HG03039 (cell line): ENCODE measurements around the gene FOSL2.

ENCODE experiments used
- ATAC-seq: cut with Tn5 transposase; IDR thresholded peaks from one replicate; pipeline ENCODE4 v1.9.1; 2021; ENCODE audit warnings: mild to moderate bottlenecking, moderate library complexity; ENCODE audit not compliant: unreplicated experiment

FOSL2 gene

DNA sequence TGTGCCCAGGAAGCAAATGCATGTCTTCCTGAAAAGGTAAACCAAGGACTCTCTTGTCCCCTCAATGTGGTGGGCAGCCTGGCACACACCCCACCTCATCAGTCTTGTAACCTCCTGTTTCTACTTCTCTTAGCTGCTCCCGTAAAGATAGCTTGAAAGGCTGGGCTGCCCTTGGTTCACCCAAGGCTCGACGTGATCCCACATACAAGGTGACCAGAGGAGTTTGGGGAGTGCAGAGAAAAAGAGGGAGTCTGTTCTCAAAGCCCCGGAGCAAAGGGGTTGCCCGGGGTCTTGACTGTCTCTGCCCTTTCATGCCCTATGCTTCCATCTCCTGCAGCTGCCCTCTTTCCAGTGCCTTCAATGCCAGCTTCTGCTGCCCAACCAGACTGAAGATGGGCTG is 18.3 kb upstream of the FOSL2 start:
- ATAC-seq, result no peak

DNA sequence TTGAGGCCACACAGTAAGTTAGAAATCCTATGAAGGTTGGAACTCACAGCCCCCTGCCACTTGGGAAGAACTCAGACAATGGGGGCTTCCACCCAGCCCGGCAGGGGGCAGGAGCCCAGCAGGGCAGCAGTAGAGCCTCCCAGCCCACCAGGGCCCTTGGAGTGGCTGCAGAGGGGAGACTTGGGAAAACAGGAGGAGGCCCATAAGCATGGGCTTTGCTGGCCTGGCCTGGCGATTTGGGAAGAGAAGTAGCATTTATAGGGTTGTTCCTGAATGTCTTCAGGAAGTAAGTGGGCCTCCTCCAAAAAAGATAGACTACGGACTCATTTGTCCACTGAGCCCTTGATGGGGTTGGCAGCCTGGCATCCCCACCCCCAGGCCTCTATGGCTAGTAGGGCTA is 17.4 kb upstream of the FOSL2 start:
- ATAC-seq, result no peak

DNA sequence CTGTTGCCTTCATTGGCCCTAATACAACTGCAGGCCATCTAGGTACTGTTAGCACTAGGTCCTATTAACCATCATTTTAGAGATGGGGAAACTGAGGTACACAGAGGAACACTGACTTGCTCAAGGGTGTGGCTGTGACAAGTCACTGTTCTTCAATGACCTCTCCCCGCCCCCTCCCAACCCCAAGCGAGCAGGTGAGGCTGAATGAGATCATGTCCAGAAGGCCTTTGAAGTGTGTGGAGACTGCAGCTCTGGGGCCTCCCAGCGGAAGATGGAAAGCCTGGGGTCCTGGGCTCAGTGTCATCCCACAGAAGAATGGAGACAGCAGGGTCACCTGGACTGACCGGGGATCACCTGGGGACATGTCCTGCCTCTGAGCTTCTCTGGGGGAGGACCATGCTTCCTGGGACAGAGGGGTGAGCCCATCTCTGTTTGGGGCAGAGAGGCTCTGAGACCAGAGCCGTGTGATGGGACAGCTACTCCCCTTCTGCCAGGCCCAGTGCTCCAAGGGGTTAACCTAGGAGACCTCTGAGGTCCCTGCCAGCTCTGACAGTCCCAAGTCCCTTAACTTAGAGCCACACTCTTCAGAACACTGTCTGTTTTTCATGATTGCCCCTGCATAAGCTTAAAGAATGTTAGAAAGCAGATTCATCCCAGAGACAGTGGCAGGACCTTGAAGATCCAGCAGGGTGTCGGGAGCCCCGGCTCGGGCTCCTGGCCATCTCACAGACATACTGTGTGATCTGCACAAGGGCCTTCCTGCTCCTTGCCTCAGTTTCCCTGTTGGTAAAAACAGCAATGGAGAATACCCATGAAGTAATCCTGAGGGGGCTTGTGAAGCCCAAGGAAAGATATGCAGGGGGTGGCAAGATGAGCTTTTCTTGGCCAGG is 16.7 kb upstream of the FOSL2 start:
- ATAC-seq, result no peak

GRCh38 chr2:28377195-28377816 is 15.4 kb upstream of the FOSL2 start:
- no peak for ATAC-seq

GRCh38 chr2:28377984-28378678 is 14.5 kb upstream of the FOSL2 start:
- ATAC-seq, result no peak

DNA sequence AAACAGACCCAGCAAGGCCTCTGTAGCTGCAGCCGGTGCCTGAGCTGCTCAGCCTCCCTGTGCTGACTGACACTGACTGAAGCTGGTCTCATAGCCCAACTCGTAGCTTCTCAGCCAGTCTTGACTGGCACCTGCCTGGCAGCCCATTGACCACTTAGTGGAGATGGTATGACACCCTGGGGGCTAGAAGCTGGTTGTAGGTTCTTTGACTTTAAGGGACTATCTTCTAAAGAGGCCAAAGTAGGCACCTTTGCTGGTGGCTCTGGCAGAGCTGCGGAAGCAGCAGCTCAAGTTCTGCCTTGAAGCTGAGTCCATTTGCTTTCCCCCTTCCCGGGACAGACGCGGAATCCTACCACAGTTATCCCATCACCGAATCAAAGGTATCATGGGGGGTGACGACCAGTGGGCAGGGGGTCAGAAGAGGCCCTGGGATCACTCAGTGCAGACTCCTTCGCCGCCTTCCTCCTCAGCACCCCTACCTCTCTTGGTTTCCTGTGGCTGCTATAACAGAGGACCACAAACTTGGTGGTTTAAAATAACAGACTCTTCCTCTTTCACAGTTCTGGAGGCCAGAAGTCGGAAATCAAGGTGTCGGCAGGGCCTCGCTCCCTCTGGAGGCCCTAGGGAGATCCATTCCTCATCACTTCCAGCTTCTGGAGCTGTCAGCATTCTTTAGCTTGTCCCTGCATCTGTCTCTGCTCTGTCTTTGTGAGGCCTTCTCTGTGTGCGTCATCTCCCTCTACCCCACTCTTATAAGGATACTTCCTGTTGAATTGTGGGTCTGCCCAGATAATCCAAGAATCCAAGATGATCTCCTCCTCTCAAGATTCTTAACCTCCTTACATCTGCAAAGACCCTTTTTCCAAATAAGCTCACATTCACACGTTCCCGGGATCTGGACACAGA is 13.7 kb upstream of the FOSL2 start:
- no peak for ATAC-seq

DNA sequence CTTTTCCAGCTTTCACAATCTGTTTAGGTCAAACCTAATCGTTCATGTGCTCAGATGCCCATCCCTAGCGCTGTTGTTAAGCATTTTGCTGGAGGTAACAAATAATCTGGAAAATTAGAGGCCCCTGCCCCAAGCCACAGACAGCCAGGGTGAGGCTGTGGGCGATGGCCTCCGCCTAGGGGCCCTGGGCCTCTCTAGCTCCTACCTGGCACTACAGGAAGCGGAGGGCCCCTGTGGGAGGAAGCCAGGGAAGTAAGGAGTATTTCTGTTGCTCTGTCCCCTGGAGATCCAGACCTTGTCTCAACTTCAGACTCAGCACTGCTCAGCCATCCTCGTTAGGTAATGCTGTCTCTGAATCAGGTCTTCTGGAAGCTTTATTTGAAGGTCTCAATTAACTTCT is 12.4 kb upstream of the FOSL2 start:
- ATAC-seq, result no peak

DNA sequence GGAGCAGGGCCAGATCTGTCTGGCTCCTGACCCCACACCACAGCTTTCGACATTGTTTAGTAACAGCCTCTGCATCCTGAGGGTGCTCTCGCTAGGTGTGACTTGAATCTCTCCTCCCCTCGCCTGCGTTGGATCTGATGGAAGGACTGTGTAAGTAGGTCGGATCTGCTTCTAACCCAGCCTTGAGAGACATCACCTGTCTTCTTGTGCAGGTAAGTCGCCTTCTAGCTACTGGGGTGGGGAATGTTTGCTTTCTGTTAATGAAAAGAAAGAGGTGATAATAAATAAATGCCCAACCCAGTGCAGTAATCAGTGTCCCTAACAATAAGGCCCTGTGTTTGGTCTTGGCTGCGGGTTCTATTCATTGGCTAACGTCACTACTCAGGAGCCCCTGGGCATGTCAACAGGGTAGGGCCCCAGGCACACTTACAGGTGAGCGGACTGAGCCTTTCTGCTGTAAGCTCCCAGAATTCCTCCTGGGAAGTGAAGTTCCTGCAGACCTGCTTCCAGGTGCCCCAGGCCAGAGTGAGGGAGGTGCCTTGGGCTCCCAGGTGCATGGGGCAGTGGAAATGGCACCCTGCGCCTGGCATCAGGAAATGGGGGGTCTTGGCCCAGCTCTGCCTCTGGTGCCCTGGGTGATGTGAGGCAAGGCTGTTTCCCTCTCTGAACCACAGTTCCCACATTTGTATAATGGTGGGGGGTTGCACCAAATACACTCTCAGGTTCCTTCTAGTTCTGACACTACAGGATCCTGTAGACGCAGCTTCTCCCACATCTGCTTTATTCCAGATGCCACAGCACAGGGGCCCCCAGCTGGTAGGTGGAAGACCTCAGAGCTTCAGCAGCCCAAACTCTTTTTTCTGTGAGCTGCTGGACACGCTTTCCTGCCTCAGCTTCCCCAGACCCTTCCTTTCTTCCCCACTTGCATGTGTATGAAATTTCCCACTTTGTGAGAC is 11.2 kb upstream of the FOSL2 start:
- ATAC-seq, result no peak

DNA sequence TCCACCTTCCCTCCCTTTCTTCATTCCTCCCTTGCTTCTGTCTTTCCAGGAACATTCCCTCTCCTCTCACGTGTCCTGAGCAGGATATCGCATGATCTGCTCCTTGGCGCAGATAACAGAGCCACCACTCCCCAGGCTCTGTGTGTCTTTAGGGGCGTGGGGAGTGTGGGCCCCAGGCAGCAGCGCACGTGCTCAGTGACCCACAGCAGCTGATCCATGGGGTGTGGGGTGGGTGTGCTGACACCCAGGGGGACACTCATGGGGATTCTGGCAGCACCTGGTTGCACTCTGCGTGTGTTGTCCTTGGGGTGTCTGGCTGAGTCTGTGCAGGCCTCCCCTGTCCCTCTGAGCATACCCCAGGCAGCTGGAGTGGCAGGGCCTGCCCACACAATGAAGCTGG is 9.9 kb upstream of the FOSL2 start:
- ATAC-seq, result no peak

DNA sequence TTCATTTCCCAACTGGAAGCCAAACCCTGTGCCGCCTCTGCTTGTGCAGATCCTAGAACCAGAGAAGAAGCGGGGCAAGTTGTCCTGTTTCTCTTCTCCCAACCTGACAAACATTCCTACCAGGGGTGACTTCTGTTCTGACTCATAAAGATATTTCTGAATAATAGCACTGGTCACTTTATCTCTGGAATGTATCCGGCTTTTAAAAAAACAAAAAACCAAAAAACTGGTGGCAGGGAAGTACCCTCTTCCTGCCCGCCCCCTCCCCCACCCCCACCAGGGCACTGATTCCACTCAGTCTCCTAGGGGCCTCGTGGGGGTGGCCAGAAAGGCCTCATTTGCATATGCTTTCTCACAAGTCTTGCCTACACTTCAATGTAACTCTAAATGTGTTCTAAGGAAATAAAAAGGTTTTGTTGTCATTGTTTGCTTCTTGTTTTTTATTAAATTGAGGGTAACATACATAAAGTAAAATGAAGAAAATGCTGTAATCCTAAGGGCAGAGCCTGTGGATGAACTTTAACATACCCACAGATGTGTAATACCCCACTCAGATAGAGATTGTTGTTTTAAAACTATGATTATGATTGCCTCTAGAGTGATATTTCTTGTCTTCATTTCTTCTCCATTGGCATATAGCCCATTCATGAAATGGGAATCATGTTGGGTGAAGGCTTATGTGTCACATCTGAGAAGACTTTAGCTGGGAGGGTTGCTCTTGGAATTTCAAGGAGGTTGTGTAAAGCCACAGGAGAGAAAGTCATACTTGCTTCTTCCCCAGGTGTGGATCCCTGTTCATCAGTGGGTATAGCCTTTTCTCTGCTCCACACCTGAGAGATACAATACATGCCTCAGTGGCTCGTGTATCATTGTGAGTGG is 5.3 kb upstream of the FOSL2 start:
- no peak for ATAC-seq

GRCh38 chr2:28389399-28390240 is 3.0 kb upstream of the FOSL2 start:
- no peak for ATAC-seq

DNA sequence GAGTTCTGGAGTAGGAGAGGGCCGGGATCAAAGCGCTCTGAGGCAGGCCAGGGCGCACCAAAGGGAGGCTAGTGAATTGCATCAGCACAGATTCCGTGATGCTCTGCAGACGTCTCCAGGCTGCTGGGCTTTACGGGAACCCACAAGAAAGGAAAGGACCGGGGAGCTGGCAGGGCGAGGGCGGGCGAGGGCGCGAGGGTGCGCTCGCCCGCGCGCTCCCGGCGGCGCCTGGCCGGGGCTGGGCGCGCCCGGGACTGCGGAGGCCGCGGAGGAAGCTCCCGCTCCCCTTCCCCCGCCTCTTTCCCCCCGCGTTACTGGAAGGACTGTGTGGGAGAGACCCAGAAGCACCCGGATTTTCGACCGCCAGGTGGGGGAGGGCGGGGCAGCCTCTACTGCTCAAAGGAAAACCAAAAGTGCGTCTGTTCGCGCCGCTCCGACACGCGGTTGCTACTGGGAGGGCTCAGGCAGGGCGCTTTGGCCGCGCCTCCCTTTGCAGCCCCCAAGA is 2.4 kb upstream of the FOSL2 start:
- ATAC-seq, result no peak

- ATAC-seq, result no peak
Measured at GRCh38 chr2:28390746-28391563, 1.7 kb upstream of the FOSL2 start.

GRCh38 chr2:28391564-28392296 is 928 bp upstream of the FOSL2 start:
- peak; percentile 22 for ATAC-seq

GRCh38 chr2:28393114-28393836 is 617 bp downstream of the FOSL2 start:
- no peak for ATAC-seq
